Astrocyte of the spinal cord (primary cell): Measurements from ENCODE around the gene GTF2IRD1.

Experiments used
- DNase-seq: peaks from one replicate; pipeline ENCODE4 v3.0.0; 2011; ENCODE audit warnings: low read depth, low spot score
- H3K4me3 ChIP-seq: 2 replicates; pipeline ENCODE4 v1.5.1; 2011; ENCODE audit warnings: low read depth, mild to moderate bottlenecking, low read length, moderate library complexity
- CTCF ChIP-seq: IDR thresholded peaks from 2 replicates; pipeline ENCODE4 v1.5.1; 2012; ENCODE audit warnings: low read depth, mild to moderate bottlenecking, low read length, inconsistent platforms
- in situ Hi-C: cut with HindIII; loops from 2 replicates; pipeline ENCODE4 v1.10.0; 2017; ENCODE audit warnings: low sequenced_read_pairs

Gene GTF2IRD1

GRCh38 chr7:74457007-74457406, 3.3 kb downstream of the GTF2IRD1 start:
- TF ChIP-seq CTCF = no peak
- no peak overlapping the region for H3K4me3 ChIP-seq
- DNase-seq = no peak
- in situ Hi-C loops = no loop called here

GRCh38 chr7:74461970-74462706, 8.4 kb downstream of the GTF2IRD1 start:
- H3K4me3 ChIP-seq = no peak overlapping the region

GRCh38 chr7:74462707-74463100, 9.0 kb downstream of the GTF2IRD1 start:
- no peak for DNase-seq
- in situ Hi-C loops = no loop called here
- H3K4me3 ChIP-seq = no peak overlapping the region
- no peak for TF ChIP-seq CTCF

More at GRCh38 chr7:74461970-74462706, 8.4 kb downstream of the GTF2IRD1 start:
- TF ChIP-seq CTCF = no peak
- in situ Hi-C loops = no loop called here
- no peak for DNase-seq

- no peak overlapping the region for H3K4me3 ChIP-seq
- DNase-seq = no peak
- no peak for TF ChIP-seq CTCF
- in situ Hi-C loops = no loop called here
These were observed 11.5 kb downstream of the GTF2IRD1 start for GRCh38 chr7:74464931-74465886.

GRCh38 chr7:74466196-74466813, 12.6 kb downstream of the GTF2IRD1 start:
- no peak overlapping the region for H3K4me3 ChIP-seq
- DNase-seq = no peak
- TF ChIP-seq CTCF = no peak
- in situ Hi-C loops = no loop called here

- no peak overlapping the region for H3K4me3 ChIP-seq
- in situ Hi-C loops = no loop called here
- TF ChIP-seq CTCF = no peak
- no peak for DNase-seq
These were observed 14.2 kb downstream of the GTF2IRD1 start for GRCh38 chr7:74467876-74468275.
